HCT116 (cell line): ENCODE results near the gene ZC3H6. TPM values are rescaled to one million over a fixed set of nuclear protein-coding genes. Genes with fewer than 3 reads are reported as not detected.

ENCODE experiments used
- ATAC-seq: fragments of 200-7000 bp; cut with Tn5 transposase; 2 replicates; pipeline ENCODE4 v1.9.1; 2020; ENCODE audit warnings: mild to moderate bottlenecking, moderate library complexity
- BruUV-seq: library from RNA; stranded (reverse); fragments of 400-500 nt; replicated peaks from 2 replicates; lab custom pipeline; 2021; lab: Mats Ljungman, UMichigan
- CTCF ChIA-PET: fragments of 300-600 bp; sonication (Branson Sonifier 250); formaldehyde crosslinking; loops from one replicate; lab custom pipeline; 2021; ENCODE audit warnings: antibody characterized with exemption; lab: Charles Lee
- POLR2A ChIA-PET: fragments of 300-600, 350-600 bp; sonication (Branson Sonifier 250); formaldehyde crosslinking; loops from one replicate; lab custom pipeline; 2021; ENCODE audit warnings: antibody characterized with exemption; lab: Charles Lee
- RAD21 ChIA-PET, 2 experiments: fragments of 300-600 bp; sonication (Branson Sonifier 250); formaldehyde crosslinking; loops; one replicate each; lab custom pipeline; 2023; ENCODE audit warnings: low total read pairs in 2 of 2; ENCODE audit not compliant: uncharacterized antibody in 2 of 2, unreplicated experiment in 2 of 2, low non-redundant PET in 1 of 2; lab: Charles Lee
- DNase-seq: peaks from one replicate; pipeline ENCODE4 v3.0.0-alpha.2; 2010; ENCODE audit warnings: low read depth, low spot score
- H2AFZ ChIP-seq: fragments of 200-600 bp; shearing (Covaris generic), sonication (generic); 2 replicates; pipeline ENCODE4 v1.6.1; 2017; ENCODE audit warnings: low read depth, mixed run types, mixed read lengths, antibody characterized with exemption, low read length; ENCODE audit not compliant: poor library complexity, severe bottlenecking
- H3K27ac ChIP-seq: 2 replicates; pipeline ENCODE4 v1.5.1; 2012; ENCODE audit warnings: low read depth, low read length
- H3K27me3 ChIP-seq: fragments of 200-600 bp; sonication (generic); 2 replicates; pipeline ENCODE4 v1.6.1; 2016; ENCODE audit warnings: mixed run types, low read length, mixed read lengths; ENCODE audit not compliant: insufficient read depth
- H3K36me3 ChIP-seq, 2 experiments: fragments of 200-500 bp in 1 of 2; fragments of 200-600 bp in 1 of 2; sonication (Bioruptor generic) in 1 of 2; sonication (generic) in 1 of 2; 2 replicates each; pipeline versions ENCODE4 v1.5.1 to v1.6.1; 2014 to 2016; ENCODE audit warnings: low read length in 2 of 2, inconsistent platforms in 1 of 2, mixed read lengths in 1 of 2, mixed run types in 1 of 2; ENCODE audit not compliant: insufficient read depth in 2 of 2, control insufficient read depth in 1 of 2
- H3K4me1 ChIP-seq, 2 experiments: fragments of 200-600 bp in 1 of 2; sonication (generic) in 1 of 2; 2 replicates each; pipeline versions ENCODE4 v1.5.1 to v1.6.1; 2012 to 2017; ENCODE audit warnings: low read length in 2 of 2, inconsistent platforms in 1 of 2, mild to moderate bottlenecking in 1 of 2, mixed read lengths in 1 of 2, mixed run types in 1 of 2, moderate library complexity in 1 of 2; ENCODE audit not compliant: insufficient read depth in 2 of 2, control insufficient read depth in 1 of 2
- H3K4me2 ChIP-seq: fragments of 200-600 bp; sonication (generic); 2 replicates; pipeline ENCODE4 v1.6.1; 2017; ENCODE audit warnings: mixed run types, low read length, mixed read lengths
- H3K4me3 ChIP-seq, 2 experiments: fragments of 200-600 bp in 1 of 2; sonication (generic) in 1 of 2; replicated peaks in 1 of 2; 2 replicates each; pipeline ENCODE4 v1.5.1; 2011 to 2016; ENCODE audit warnings: low read length in 2 of 2, control low read depth in 1 of 2, low read depth in 1 of 2, mild to moderate bottlenecking in 1 of 2, mixed read lengths in 1 of 2, mixed run types in 1 of 2
- H3K79me2 ChIP-seq: fragments of 200-600 bp; sonication (generic); 2 replicates; pipeline ENCODE4 v1.6.1; 2017; ENCODE audit warnings: mild to moderate bottlenecking, mixed run types, low read length, moderate library complexity, mixed read lengths; ENCODE audit not compliant: insufficient read depth
- H3K9ac ChIP-seq: fragments of 200-600 bp; sonication (generic); 2 replicates; pipeline ENCODE4 v1.6.1; 2016; ENCODE audit warnings: low read length, mixed read lengths
- H3K9me2 ChIP-seq: fragments of 200-600 bp; sonication (generic), shearing (Covaris generic); 2 replicates; pipeline ENCODE4 v1.6.1; 2017; ENCODE audit warnings: mixed run types, mild to moderate bottlenecking, moderate library complexity; ENCODE audit not compliant: insufficient read depth
- H3K9me3 ChIP-seq, 2 experiments: fragments of 200-500 bp in 1 of 2; fragments of 200-600 bp in 1 of 2; sonication (Bioruptor generic) in 1 of 2; sonication (generic) in 1 of 2; 2 replicates each; pipeline ENCODE4 v1.6.1; 2014 to 2017; ENCODE audit warnings: low read length in 2 of 2, mixed read lengths in 2 of 2, inconsistent platforms in 1 of 2, low read depth in 1 of 2, mild to moderate bottlenecking in 1 of 2, mixed run types in 1 of 2, moderate library complexity in 1 of 2; ENCODE audit not compliant: control insufficient read depth in 1 of 2, insufficient read depth in 1 of 2
- H4K20me1 ChIP-seq: fragments of 200-600 bp; sonication (generic), shearing (Covaris generic); 2 replicates; pipeline ENCODE4 v1.6.1; 2017; ENCODE audit warnings: mixed run types, mild to moderate bottlenecking, moderate library complexity; ENCODE audit not compliant: insufficient read depth
- CBX3 ChIP-seq: IDR thresholded peaks from 2 replicates; pipeline ENCODE4 v1.6.1; 2012; ENCODE audit warnings: low read depth
- EGR1 ChIP-seq: IDR thresholded peaks from 2 replicates; pipeline ENCODE4 v1.6.1; 2012; ENCODE audit warnings: low read depth
- ELF1 ChIP-seq: IDR thresholded peaks from 2 replicates; pipeline ENCODE4 v1.6.1; 2012; ENCODE audit warnings: low read depth, borderline replicate concordance
- EZH2 ChIP-seq: fragments of 200-600 bp; sonication (generic); IDR thresholded peaks from 2 replicates; pipeline ENCODE4 v1.6.1; 2017; ENCODE audit warnings: antibody characterized with exemption, mixed run types
- EZH2phosphoT487 ChIP-seq: fragments of 200-600 bp; IDR thresholded peaks from 2 replicates; pipeline ENCODE4 v1.6.1; 2018; ENCODE audit warnings: antibody characterized with exemption, borderline replicate concordance
- JUND ChIP-seq: IDR thresholded peaks from 2 replicates; pipeline ENCODE4 v1.6.1; 2012
- POLR2A ChIP-seq: IDR thresholded peaks from 2 replicates; pipeline ENCODE4 v1.7.0; 2011; ENCODE audit warnings: borderline replicate concordance; ENCODE audit not compliant: insufficient read depth, insufficient read length; ENCODE audit errors: extremely low read depth
- POLR2AphosphoS5 ChIP-seq: IDR thresholded peaks from 2 replicates; pipeline ENCODE4 v1.6.1; 2011; ENCODE audit warnings: mild to moderate bottlenecking, low read depth, low read length, moderate library complexity
- SIN3A ChIP-seq: IDR thresholded peaks from 2 replicates; pipeline ENCODE4 v1.6.1; 2012; ENCODE audit warnings: low read depth
- SRF ChIP-seq: IDR thresholded peaks from 2 replicates; pipeline ENCODE4 v1.6.1; 2012; ENCODE audit warnings: low read depth
- TCF7L2 ChIP-seq: IDR thresholded peaks from 2 replicates; pipeline ENCODE4 v1.7.0; 2011; ENCODE audit warnings: borderline replicate concordance, inconsistent platforms; ENCODE audit not compliant: insufficient read depth, insufficient read length; ENCODE audit errors: extremely low read depth
- YY1 ChIP-seq: IDR thresholded peaks from 2 replicates; pipeline ENCODE4 v1.6.1; 2011; ENCODE audit warnings: low read length, low read depth, moderate library complexity, mild to moderate bottlenecking; ENCODE audit not compliant: insufficient replicate concordance; ENCODE audit errors: extremely low read depth
- ZBTB33 ChIP-seq: IDR thresholded peaks from 2 replicates; pipeline ENCODE4 v1.6.1; 2011; ENCODE audit warnings: mild to moderate bottlenecking, low read length, moderate library complexity; ENCODE audit not compliant: insufficient replicate concordance; ENCODE audit errors: extremely low read depth
- ZFX ChIP-seq: fragments of 450-650 bp; IDR thresholded peaks from 2 replicates; pipeline ENCODE4 v1.6.1; 2017
- ZNF274 ChIP-seq: fragments of 200-500 bp; sonication (Bioruptor generic); IDR thresholded peaks from 2 replicates; pipeline ENCODE4 v1.6.1; 2014; ENCODE audit warnings: mild to moderate bottlenecking, low read depth, low read length, inconsistent platforms
- intact Hi-C: fragments of 100-400 bp; cut with micrococcal nuclease; formaldehyde crosslinking; loops from 2 replicates; pipeline ENCODE4 v1.10.0; 2022
- total RNA-seq: library from RNA; stranded (reverse); gene quantifications from one replicate; pipeline ENCODE4 v1.2.1, GENCODE V29; 2021; ENCODE audit not compliant: unreplicated experiment
- TF ChIP-seq, protein P1 (sequence below): IDR thresholded peaks from 2 replicates; pipeline ENCODE4 v1.6.1; 2012

The ZC3H6 gene
- total RNA-seq, 1 experiment from 2014 or later: 7.0 TPM

DNA sequence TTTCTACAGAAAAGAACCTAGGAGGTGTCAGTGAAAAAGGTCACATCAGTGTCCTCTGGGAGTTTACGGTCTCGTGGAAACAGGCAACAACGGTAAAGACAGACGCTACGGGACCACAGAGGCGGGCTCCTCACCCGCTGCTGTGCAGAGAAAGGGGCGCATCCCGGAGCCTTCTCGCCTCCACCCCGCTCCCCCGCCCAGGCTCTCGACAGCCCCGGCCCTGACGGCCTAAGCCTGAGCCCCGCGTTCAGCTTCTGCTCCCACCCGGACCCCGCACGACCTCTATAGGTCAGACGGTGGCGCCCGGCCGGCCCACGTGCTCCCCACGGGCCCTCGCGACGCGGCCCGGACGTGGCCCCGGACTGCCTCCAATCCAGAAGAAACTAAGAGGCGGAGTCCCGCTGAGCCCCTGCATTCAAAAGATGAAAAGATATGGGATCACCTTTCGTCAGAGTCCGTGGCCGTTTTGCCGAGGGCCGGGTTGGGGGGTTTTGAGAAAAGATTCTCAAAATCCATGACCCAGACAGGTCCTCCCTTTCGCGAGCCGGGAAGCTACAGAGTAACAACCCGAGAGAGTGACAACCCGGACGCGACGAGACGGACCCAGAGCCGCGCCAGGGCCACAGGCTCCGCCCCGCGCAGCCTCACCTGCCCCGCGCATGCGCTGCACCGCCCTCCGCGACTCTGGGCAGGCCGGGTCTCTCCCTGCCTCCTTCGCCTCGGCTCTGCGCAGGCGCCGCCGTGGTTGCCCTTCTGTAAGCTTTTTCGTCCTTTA, 20.7 kb upstream of the ZC3H6 start, which contains the start of gene ZC3H8:
ZC3H8 (minus strand) TSS at position 577 of the 775 bp plus-strand sequence; CDS start at position 516, 61 bp downstream.
- Histone ChIP-seq H3K9me2 (no peaks in the 10 kb centered on the region), H3K4me3 (peak within 1 kb of the TSS; percentile 70 to 72), H3K9me3 (no peaks in the 10 kb centered on the region), H4K20me1 (no peaks in the 10 kb centered on the region), H3K36me3 (no peaks in the 10 kb centered on the region), H3K79me2 (peaks cover 32% of the 10 kb centered on the region), H3K9ac (peak within 1 kb of the TSS; percentile 75), H3K27me3 (no peaks in the 10 kb centered on the region), H3K27ac (peak within 1 kb of the TSS; percentile 67), H3K4me2 (peak within 1 kb of the TSS; percentile 86), H3K4me1 (peaks cover 0 to 20% of the 10 kb centered on the region in 2 experiments; a peak in 2 of 4 replicates)
- CTCF ChIA-PET: interaction anchor here (0.6 kb wide), 1 partner anchor 217 kb away, joined by 3 read pairs; no protein-coding TSS in a partner anchor
- BruUV-seq: TSS peak; percentile 69
- POLR2A ChIA-PET: interaction anchor here (0.8 to 0.9 kb wide), 3 partner anchors 9 to 39 kb away, joined by 3 to 4 read pairs (median 3); no protein-coding TSS in a partner anchor
- RAD21 ChIA-PET: interaction anchor here in 1 of 2 experiments (0.6 kb wide), 1 partner anchor 111 kb away, joined by 4 read pairs; no protein-coding TSS in a partner anchor
- DNase-seq: peak; percentile 75
- peak; percentile 98 for ATAC-seq
- intact Hi-C loops: loop anchor here (5.0 kb wide), 3 partner anchors 178 to 328 kb away; partner anchors contain the start of genes CHCHD5, RGPD8 and TTL
- TF ChIP-seq YY1: no peak
- TF ChIP-seq JUND: no peak
- TF ChIP-seq ZFX: peak; percentile 80
- TF ChIP-seq ZBTB33: no peak
- no peak for TF ChIP-seq EGR1
- TF ChIP-seq EZH2: no peak
- TF ChIP-seq ZNF274: no peak
- TF ChIP-seq CBX3: no peak
- no peak for TF ChIP-seq ELF1
- TF ChIP-seq, protein P1, sequence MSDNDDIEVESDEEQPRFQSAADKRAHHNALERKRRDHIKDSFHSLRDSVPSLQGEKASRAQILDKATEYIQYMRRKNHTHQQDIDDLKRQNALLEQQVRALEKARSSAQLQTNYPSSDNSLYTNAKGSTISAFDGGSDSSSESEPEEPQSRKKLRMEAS: peak; percentile 96
- 0 out of 2 replicates have a peak, but pooled peaks have one; percentile 69 for TF ChIP-seq SIN3A
- no peak for TF ChIP-seq EZH2phosphoT487
- TF ChIP-seq TCF7L2: peak; percentile 20
- TF ChIP-seq POLR2AphosphoS5: peak; percentile 96
- TF ChIP-seq SRF: no peak
- peak; percentile 83 for TF ChIP-seq POLR2A
- TF ChIP-seq, all 23 proteins: peak for 6
- no peak within 1 kb of the TSS for H2AFZ ChIP-seq
